Osteoblast (primary cell): ENCODE results near the gene TRIP6. TPM values are rescaled to one million over a fixed set of nuclear protein-coding genes. Genes with fewer than 3 reads are reported as not detected.

ENCODE experiments used
- DNase-seq: peaks from one replicate; pipeline ENCODE4 v3.0.0; 2011; ENCODE audit warnings: low spot score, mixed read lengths; ENCODE audit not compliant: insufficient read length; ENCODE audit errors: missing footprints
- H2AFZ ChIP-seq: 2 replicates; pipeline ENCODE4 v1.6.0; 2011; ENCODE audit warnings: mild to moderate bottlenecking, low read length
- H3K27ac ChIP-seq: 2 replicates; pipeline ENCODE4 v1.5.1; 2011; ENCODE audit warnings: mild to moderate bottlenecking, low read depth, low read length, moderate library complexity
- H3K27me3 ChIP-seq: 2 replicates; pipeline ENCODE4 v1.6.0; 2012; ENCODE audit warnings: mild to moderate bottlenecking, control low read depth, inconsistent platforms, low read length, moderate library complexity; ENCODE audit not compliant: insufficient read depth
- H3K36me3 ChIP-seq: 2 replicates; pipeline ENCODE4 v1.5.1; 2011; ENCODE audit warnings: mild to moderate bottlenecking, low read length, control low read depth, moderate library complexity; ENCODE audit not compliant: insufficient read depth
- H3K4me1 ChIP-seq: 2 replicates; pipeline ENCODE4 v1.5.1; 2011; ENCODE audit warnings: mild to moderate bottlenecking, low read length, control low read depth, moderate library complexity; ENCODE audit not compliant: insufficient read depth
- H3K4me2 ChIP-seq: 2 replicates; pipeline ENCODE4 v1.6.0; 2011; ENCODE audit warnings: mild to moderate bottlenecking, low read length; ENCODE audit not compliant: insufficient read depth
- H3K4me3 ChIP-seq: fragments of 200-600 bp; sonication (generic); 3 replicates; pipeline ENCODE4 v1.5.1; 2012; ENCODE audit warnings: mild to moderate bottlenecking, low read length, inconsistent platforms; ENCODE audit not compliant: insufficient read depth
- H3K79me2 ChIP-seq: 2 replicates; pipeline ENCODE4 v1.6.0; 2012; ENCODE audit warnings: mild to moderate bottlenecking, low read length, control low read depth, inconsistent platforms; ENCODE audit not compliant: insufficient read depth
- H3K9me3 ChIP-seq: 2 replicates; pipeline ENCODE4 v1.5.1; 2011; ENCODE audit warnings: low read depth, low read length, control low read depth
- H4K20me1 ChIP-seq: 2 replicates; pipeline ENCODE4 v1.6.0; 2012; ENCODE audit warnings: mild to moderate bottlenecking, low read length, control low read depth; ENCODE audit not compliant: insufficient read depth
- total RNA-seq: library from RNA; depleted of rRNA; stranded (reverse); fragments of >200 nt; gene quantifications from 2 replicates; pipeline ENCODE4 v1.2.3, GENCODE V29; 2012
- TF ChIP-seq, protein P1 (sequence below): IDR thresholded peaks from 2 replicates; pipeline ENCODE4 v1.5.1; 2011; ENCODE audit warnings: mild to moderate bottlenecking, low read depth, low read length, moderate library complexity; ENCODE audit errors: extremely low read depth

TRIP6 gene
- total RNA-seq, 1 donor = 115 TPM

DNA sequence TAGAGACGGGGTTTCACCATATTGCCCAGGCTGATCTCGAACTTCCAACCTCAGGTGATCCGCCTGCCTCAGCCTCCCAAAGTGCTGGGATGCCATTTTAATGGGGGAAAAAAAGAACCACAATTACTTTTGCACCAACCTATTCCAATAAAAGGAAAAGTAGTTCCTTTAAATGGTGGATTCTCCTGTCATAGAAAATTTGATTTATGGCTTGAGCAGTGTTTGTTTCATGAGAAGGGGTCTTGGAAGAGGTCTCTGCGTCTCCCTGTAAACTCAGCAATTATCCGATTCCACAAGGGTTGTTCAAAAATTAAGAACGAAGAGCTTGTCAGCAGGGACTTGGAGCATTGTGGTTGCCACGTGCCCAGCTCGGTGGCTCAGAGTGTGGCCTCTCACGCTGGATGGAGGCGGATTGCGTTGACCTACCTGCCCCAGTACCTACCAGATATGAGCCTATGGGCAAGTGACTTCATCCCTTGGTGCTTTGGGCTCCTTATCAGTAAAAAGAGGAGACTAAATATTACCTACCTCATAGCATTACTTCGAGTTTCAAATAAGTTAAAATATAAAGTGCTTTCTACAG is 2.8 kb upstream of the TRIP6 start:
- peaks cover 29% of the 10 kb centered on the region for H3K4me1 ChIP-seq
- no peaks in the 10 kb centered on the region for H4K20me1 ChIP-seq
- H2AFZ ChIP-seq = no peak overlapping the region
- peak; percentile 62 for DNase-seq
- H3K4me3 ChIP-seq = no peak overlapping the region
- peaks cover 23% of the 10 kb centered on the region for H3K79me2 ChIP-seq
- peaks cover 9% of the 10 kb centered on the region for H3K36me3 ChIP-seq
- H3K27ac ChIP-seq = no peak overlapping the region
- no peaks in the 10 kb centered on the region for H3K27me3 ChIP-seq
- TF ChIP-seq, protein P1, sequence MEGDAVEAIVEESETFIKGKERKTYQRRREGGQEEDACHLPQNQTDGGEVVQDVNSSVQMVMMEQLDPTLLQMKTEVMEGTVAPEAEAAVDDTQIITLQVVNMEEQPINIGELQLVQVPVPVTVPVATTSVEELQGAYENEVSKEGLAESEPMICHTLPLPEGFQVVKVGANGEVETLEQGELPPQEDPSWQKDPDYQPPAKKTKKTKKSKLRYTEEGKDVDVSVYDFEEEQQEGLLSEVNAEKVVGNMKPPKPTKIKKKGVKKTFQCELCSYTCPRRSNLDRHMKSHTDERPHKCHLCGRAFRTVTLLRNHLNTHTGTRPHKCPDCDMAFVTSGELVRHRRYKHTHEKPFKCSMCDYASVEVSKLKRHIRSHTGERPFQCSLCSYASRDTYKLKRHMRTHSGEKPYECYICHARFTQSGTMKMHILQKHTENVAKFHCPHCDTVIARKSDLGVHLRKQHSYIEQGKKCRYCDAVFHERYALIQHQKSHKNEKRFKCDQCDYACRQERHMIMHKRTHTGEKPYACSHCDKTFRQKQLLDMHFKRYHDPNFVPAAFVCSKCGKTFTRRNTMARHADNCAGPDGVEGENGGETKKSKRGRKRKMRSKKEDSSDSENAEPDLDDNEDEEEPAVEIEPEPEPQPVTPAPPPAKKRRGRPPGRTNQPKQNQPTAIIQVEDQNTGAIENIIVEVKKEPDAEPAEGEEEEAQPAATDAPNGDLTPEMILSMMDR = no peak
- no peak overlapping the region for H3K4me2 ChIP-seq
- no peaks in the 10 kb centered on the region for H3K9me3 ChIP-seq

DNA sequence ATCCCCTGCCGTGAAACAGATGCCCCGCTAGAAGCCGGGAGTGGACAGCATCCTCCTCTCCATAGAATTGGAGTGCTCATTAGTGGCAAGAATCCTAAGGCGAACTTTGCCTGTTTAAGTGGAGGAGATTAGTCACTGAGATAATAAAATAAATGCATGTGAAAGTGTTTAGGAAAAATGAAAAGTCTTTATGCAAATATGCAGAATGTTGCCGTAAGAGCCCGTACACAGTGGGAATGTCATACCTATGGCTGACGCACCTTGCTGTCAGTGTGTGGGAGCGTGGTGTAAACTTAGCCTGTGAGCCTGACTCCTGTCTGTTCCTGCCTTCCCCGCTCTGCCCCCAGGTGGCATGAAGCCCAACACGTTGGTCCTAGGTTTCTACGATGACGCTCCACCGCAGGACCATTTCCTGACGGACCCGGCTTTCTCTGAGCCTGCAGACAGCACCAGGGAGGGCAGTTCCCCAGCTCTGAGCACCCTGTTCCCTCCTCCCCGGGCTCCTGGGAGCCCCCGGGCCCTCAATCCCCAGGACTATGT is 1.7 kb upstream of the TRIP6 start:
- peaks cover 32% of the 10 kb centered on the region for H3K79me2 ChIP-seq
- H3K4me3 ChIP-seq = peak overlapping the region; percentile 19
- H3K4me2 ChIP-seq = no peak overlapping the region
- TF ChIP-seq, protein P1 = no peak
- peak overlapping the region; percentile 37 for H3K27ac ChIP-seq
- H3K27me3 ChIP-seq = no peaks in the 10 kb centered on the region
- H2AFZ ChIP-seq = no peak overlapping the region
- peaks cover 29% of the 10 kb centered on the region for H3K4me1 ChIP-seq
- peaks cover 11% of the 10 kb centered on the region for H3K36me3 ChIP-seq
- no peaks in the 10 kb centered on the region for H4K20me1 ChIP-seq
- peak; percentile 88 for DNase-seq
- H3K9me3 ChIP-seq = no peaks in the 10 kb centered on the region

DNA sequence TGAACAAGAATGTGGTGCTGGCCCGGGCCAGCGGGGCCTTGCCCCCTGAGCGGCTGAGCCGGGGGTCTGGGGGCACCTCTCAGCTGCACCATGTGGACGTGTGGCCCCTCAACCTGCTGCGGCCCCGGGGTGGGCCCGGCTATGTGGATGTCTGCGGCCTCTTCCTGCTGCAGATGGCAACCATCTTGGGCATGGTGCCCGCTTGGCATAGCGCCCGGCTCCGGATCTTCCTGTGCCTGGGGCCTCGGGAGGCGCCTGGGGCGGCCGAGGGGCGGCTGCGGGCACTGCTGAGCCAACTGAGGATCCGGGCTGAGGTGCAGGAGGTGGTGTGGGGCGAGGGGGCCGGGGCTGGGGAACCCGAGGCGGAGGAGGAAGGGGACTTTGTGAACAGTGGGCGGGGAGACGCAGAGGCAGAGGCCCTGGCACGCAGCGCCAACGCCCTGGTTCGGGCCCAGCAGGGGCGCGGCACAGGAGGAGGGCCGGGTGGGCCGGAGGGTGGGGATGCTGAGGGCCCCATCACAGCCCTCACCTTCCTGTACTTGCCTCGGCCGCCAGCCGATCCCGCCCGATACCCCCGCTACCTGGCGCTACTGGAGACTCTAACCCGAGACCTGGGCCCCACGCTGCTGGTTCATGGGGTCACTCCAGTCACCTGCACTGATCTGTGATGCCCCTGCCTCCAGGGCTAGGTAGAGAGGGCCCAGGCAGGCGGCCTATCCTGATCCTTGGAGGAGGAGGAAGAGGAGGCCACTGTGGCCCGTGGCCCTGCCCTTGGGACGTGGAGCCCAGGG is 1.1 kb upstream of the TRIP6 start:
- DNase-seq = peak; percentile 90
- H2AFZ ChIP-seq = no peak overlapping the region
- H4K20me1 ChIP-seq = no peaks in the 10 kb centered on the region
- H3K79me2 ChIP-seq = peaks cover 38% of the 10 kb centered on the region
- TF ChIP-seq, protein P1 = no peak
- H3K27me3 ChIP-seq = no peaks in the 10 kb centered on the region
- H3K27ac ChIP-seq = peak overlapping the region; percentile 95
- no peaks in the 10 kb centered on the region for H3K9me3 ChIP-seq
- H3K36me3 ChIP-seq = peaks cover 18% of the 10 kb centered on the region
- peaks cover 29% of the 10 kb centered on the region for H3K4me1 ChIP-seq
- H3K4me3 ChIP-seq = peak overlapping the region; percentile 99
- H3K4me2 ChIP-seq = peak overlapping the region; percentile 94

DNA sequence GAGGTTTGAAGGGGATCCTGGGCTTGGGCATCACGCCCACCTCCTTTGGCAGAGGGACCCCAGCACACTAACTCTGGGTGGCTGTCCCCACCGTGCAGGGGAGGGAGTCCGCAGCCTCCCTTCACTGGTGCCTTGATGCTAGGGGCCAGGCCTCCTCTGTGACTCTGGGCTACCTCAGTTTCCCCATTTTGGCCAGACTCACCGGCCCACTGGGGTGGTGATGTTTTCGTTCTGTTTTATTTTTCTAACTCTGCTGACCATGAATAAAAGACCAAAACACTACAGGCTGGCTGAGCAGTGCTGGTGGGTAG is 503 bp upstream of the TRIP6 start:
- Histone ChIP-seq H4K20me1 (no peaks in the 10 kb centered on the region), H3K27ac (peak overlapping the region; percentile 95), H3K4me2 (peak overlapping the region; percentile 94), H3K27me3 (no peaks in the 10 kb centered on the region), H3K4me1 (peaks cover 29% of the 10 kb centered on the region), H3K4me3 (peak overlapping the region; percentile 99), H3K36me3 (peaks cover 23% of the 10 kb centered on the region), H2AFZ (no peak overlapping the region), H3K9me3 (no peaks in the 10 kb centered on the region), H3K79me2 (peaks cover 43% of the 10 kb centered on the region)
- DNase-seq = no peak
- TF ChIP-seq, protein P1 = no peak
